Activated CD8-positive, alpha-beta T cell treated with anti-CD3 and anti-CD28 coated beads for 36 hours (primary cell): ENCODE measurements around the gene PGAM5. TPM values are rescaled to one million over a fixed set of nuclear protein-coding genes. Genes with fewer than 3 reads are reported as not detected.

Experiments
- ATAC-seq: fragments of 200-7000 bp; cut with Tn5 transposase; one replicate; pipeline ENCODE4 v1.10.0; 2021; ENCODE audit warnings: mild to moderate bottlenecking, moderate library complexity
- CTCF ChIA-PET: fragments of 350-600 bp; sonication (Branson Sonifier 250); formaldehyde crosslinking; loops from one replicate; lab custom pipeline; 2021; ENCODE audit warnings: antibody characterized with exemption; lab: Charles Lee
- POLR2A ChIA-PET: fragments of 350-600 bp; sonication (Branson Sonifier 250); formaldehyde crosslinking; loops from one replicate; lab custom pipeline; 2021; ENCODE audit warnings: antibody characterized with exemption; lab: Charles Lee
- DNase-seq: peaks from one replicate; pipeline ENCODE4 v3.0.0-alpha.2; 2020
- H3K27ac Mint-ChIP-seq: one replicate; pipeline ENCODE4 v1.8.0; 2021; ENCODE audit warnings: mild to moderate bottlenecking, mixed read lengths
- H3K27me3 Mint-ChIP-seq: one replicate; pipeline ENCODE4 v1.8.0; 2021; ENCODE audit warnings: mixed read lengths
- H3K36me3 Mint-ChIP-seq: one replicate; pipeline ENCODE4 v1.8.0; 2021; ENCODE audit warnings: low read depth, mixed read lengths
- H3K4me1 Mint-ChIP-seq: one replicate; pipeline ENCODE4 v1.8.0; 2021; ENCODE audit warnings: low read depth, mixed read lengths
- H3K4me3 Mint-ChIP-seq: one replicate; pipeline ENCODE4 v1.8.0; 2021; ENCODE audit warnings: mild to moderate bottlenecking, moderate library complexity, mixed read lengths
- H3K9me3 Mint-ChIP-seq: one replicate; pipeline ENCODE4 v1.8.0; 2021; ENCODE audit warnings: mixed read lengths
- CTCF ChIP-seq: fragments of 200-600 bp; IDR thresholded peaks from one replicate; pipeline ENCODE4 v1.8.0; 2022; ENCODE audit warnings: antibody characterized with exemption, mild to moderate bottlenecking
- intact Hi-C: fragments of 100-400 bp; cut with micrococcal nuclease; formaldehyde crosslinking; loops from one replicate; pipeline ENCODE4 v1.10.0; 2022
- total RNA-seq, 2 experiments: library from RNA; stranded (reverse); gene quantifications; one replicate each; pipeline ENCODE4 v1.2.3, GENCODE V29; 2021

PGAM5 gene
- total RNA-seq, 2 experiments from 2014 or later, result 69.6 to 73.2 TPM

- CTCF ChIA-PET, result interaction anchor here (1.4 kb wide), 1 partner anchor 54 kb away, joined by 3 read pairs; no protein-coding TSS in a partner anchor
- ATAC-seq (no peak), DNase-seq (no peak)
- Mint-ChIP-seq H3K27me3 (no peaks in the 10 kb centered on the region), H3K27ac (no peak overlapping the region), H3K36me3 (peaks cover 64% of the 10 kb centered on the region), H3K4me1 (no peaks in the 10 kb centered on the region), H3K9me3 (no peaks in the 10 kb centered on the region), H3K4me3 (no peak overlapping the region)
- POLR2A ChIA-PET, result no interaction called here
- intact Hi-C loops, result no loop called here
- TF ChIP-seq CTCF, result no peak
Observed at GRCh38 chr12:132669166-132669879, 41.3 kb upstream of the PGAM5 start.

GRCh38 chr12:132672116-132672515 lies 38.5 kb upstream of the PGAM5 start:
- TF ChIP-seq CTCF, result no peak
- Mint-ChIP-seq H3K27ac (no peak overlapping the region), H3K4me1 (no peaks in the 10 kb centered on the region), H3K9me3 (no peaks in the 10 kb centered on the region), H3K27me3 (no peaks in the 10 kb centered on the region), H3K4me3 (no peak overlapping the region), H3K36me3 (peaks cover 58% of the 10 kb centered on the region)
- POLR2A ChIA-PET, result no interaction called here
- no peak for ATAC-seq
- intact Hi-C loops, result no loop called here
- CTCF ChIA-PET, result no interaction called here
- DNase-seq, result no peak

- ChIA-PET POLR2A (no interaction called here), CTCF (no interaction called here)
- no peaks in the 10 kb centered on the region for H3K27me3 Mint-ChIP-seq
- intact Hi-C loops, result no loop called here
- H3K9me3 Mint-ChIP-seq, result no peaks in the 10 kb centered on the region
- DNase-seq (no peak), ATAC-seq (no peak)
- no peak overlapping the region for H3K4me3 Mint-ChIP-seq
- no peak overlapping the region for H3K27ac Mint-ChIP-seq
- H3K4me1 Mint-ChIP-seq, result no peaks in the 10 kb centered on the region
- peaks cover 58% of the 10 kb centered on the region for H3K36me3 Mint-ChIP-seq
- no peak for TF ChIP-seq CTCF
Observed at GRCh38 chr12:132672678-132673077, 38.0 kb upstream of the PGAM5 start.

DNA sequence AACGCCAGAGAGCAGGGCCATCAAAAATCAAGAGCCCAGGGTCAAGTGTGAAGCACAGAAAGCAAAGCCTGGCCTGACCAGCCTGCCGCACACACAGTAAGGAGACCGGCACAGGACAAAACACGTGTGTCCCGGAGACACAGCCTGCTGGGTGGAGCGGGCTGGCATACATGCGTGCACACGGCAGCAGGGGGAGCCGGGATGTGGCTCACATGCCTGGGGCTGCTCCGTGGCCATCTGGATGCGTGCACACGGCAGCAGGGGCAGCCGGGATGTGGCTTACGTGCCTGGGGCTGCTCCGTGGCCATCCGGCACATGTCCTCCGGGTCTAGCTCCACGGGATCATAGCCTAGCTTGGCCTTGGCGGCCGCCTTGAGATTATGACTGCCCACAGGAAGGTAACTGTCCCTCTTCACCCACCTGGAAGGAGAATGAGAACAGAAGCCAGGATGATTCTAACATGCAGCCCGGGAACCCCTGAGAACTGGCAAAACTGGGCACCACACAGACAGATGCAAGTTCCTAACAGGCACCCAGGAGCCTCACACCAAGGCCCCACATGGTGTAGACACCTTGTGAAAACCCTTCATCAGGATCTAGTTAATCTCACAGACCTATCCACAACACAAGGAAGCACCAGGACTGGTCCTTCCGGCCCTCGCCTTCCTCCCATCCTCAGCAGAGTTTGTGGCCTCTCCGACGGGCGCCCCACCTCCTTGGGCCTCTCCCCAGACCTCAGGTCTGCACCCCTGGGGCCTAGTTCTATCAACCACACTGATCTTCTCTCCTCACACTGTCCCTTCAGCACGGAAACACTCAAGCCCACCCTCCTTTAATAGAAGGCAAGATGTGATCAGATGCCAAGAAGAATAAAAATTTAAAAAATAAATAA lies 37.1 kb upstream of the PGAM5 start:
- no peak for TF ChIP-seq CTCF
- Mint-ChIP-seq H3K27ac (no peak overlapping the region), H3K4me1 (no peaks in the 10 kb centered on the region), H3K9me3 (no peaks in the 10 kb centered on the region), H3K4me3 (no peak overlapping the region), H3K36me3 (peaks cover 53% of the 10 kb centered on the region), H3K27me3 (no peaks in the 10 kb centered on the region)
- ATAC-seq, result no peak
- no peak for DNase-seq
- POLR2A ChIA-PET, result no interaction called here
- intact Hi-C loops, result no loop called here
- CTCF ChIA-PET, result no interaction called here

DNA sequence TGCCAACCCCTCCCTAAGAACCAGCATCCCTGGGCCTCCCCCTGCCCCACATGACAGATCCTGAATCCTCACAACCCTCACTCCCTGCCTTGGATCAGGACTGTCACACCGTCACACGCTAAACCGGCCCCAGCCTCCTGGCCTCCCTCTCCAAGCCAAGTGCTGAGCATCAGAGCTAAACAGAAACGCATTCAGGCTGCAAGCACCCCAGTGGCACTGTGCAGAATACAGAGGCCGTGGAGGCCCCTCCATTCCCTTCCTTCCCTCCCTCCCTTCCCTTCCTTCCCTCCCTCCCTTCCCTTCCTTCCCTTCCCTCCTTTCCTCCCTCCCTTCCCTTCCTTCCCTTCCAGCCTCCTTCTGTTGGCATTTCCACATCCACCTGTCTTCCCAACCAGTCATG lies 36.1 kb upstream of the PGAM5 start:
- CTCF ChIA-PET, result no interaction called here

More for the DNA sequence above, 36.1 kb upstream of the PGAM5 start:
- no peak for DNase-seq
- no peak for TF ChIP-seq CTCF
- no peaks in the 10 kb centered on the region for H3K4me1 Mint-ChIP-seq
- H3K27ac Mint-ChIP-seq, result no peak overlapping the region
- H3K36me3 Mint-ChIP-seq, result peaks cover 48% of the 10 kb centered on the region
- no peaks in the 10 kb centered on the region for H3K9me3 Mint-ChIP-seq
- no peak for ATAC-seq
- no peaks in the 10 kb centered on the region for H3K27me3 Mint-ChIP-seq
- intact Hi-C loops, result no loop called here
- no peak overlapping the region for H3K4me3 Mint-ChIP-seq
- POLR2A ChIA-PET, result interaction anchor here (0.6 kb wide), 1 partner anchor 82 kb away, joined by 3 read pairs; no protein-coding TSS in a partner anchor
